MM.1S (cell line): Measurements from ENCODE around the gene RHOBTB3.
A peak's percentile ranks its signal among the peaks of the same experiment; 100 is the strongest.

ENCODE experiments used
- DNase-seq: peaks from one replicate; pipeline ENCODE4 v3.0.0-alpha.2; 2015
- H2AFZ ChIP-seq: fragments of 300-600 bp; sonication (generic); 2 replicates; pipeline ENCODE4 v1.6.0; 2016; ENCODE audit warnings: antibody characterized with exemption, low read length
- H3F3A ChIP-seq: fragments of 300-600 bp; sonication (generic); 2 replicates; pipeline ENCODE4 v1.6.1; 2016; ENCODE audit warnings: mild to moderate bottlenecking, antibody characterized with exemption, low read length, moderate library complexity, mixed read lengths; ENCODE audit not compliant: insufficient read depth
- H3K27ac ChIP-seq: fragments of 300-600 bp; sonication (generic); 2 replicates; pipeline ENCODE4 v1.5.1; 2016; ENCODE audit warnings: mild to moderate bottlenecking, low read length
- H3K27me3 ChIP-seq: fragments of 300-600 bp; sonication (generic); replicated peaks from 2 replicates; pipeline ENCODE4 v1.6.0; 2016; ENCODE audit warnings: low read length; ENCODE audit not compliant: insufficient read depth
- H3K36me3 ChIP-seq: fragments of 300-600 bp; sonication (generic); replicated peaks from 2 replicates; pipeline ENCODE4 v1.6.1; 2016; ENCODE audit warnings: mild to moderate bottlenecking, low read length, mixed read lengths; ENCODE audit not compliant: insufficient read depth
- H3K4me1 ChIP-seq: fragments of 300-600 bp; sonication (generic); 2 replicates; pipeline ENCODE4 v1.6.1; 2016; ENCODE audit warnings: low read length, mixed read lengths
- H3K4me2 ChIP-seq: fragments of 300-600 bp; sonication (generic); 2 replicates; pipeline ENCODE4 v1.6.0; 2016; ENCODE audit warnings: low read depth, low read length
- H3K4me3 ChIP-seq: fragments of 300-600 bp; sonication (generic); 2 replicates; pipeline ENCODE4 v1.5.1; 2016; ENCODE audit warnings: low read length, mixed read lengths
- H3K79me2 ChIP-seq: fragments of 300-600 bp; sonication (generic); 2 replicates; pipeline ENCODE4 v1.6.1; 2016; ENCODE audit warnings: mixed run types, low read length, mixed read lengths
- H3K9ac ChIP-seq: fragments of 300-600 bp; sonication (generic); 2 replicates; pipeline ENCODE4 v1.6.1; 2016; ENCODE audit warnings: low read length, mixed read lengths
- H3K9me2 ChIP-seq: fragments of 300-600 bp; sonication (generic); replicated peaks from 2 replicates; pipeline ENCODE4 v1.6.1; 2016; ENCODE audit warnings: mild to moderate bottlenecking, low read length, mixed read lengths; ENCODE audit not compliant: insufficient read depth
- H3K9me3 ChIP-seq: fragments of 300-600 bp; sonication (generic); replicated peaks from 2 replicates; pipeline ENCODE4 v1.6.1; 2016; ENCODE audit warnings: mild to moderate bottlenecking, low read length, mixed read lengths; ENCODE audit not compliant: insufficient read depth
- H4K20me1 ChIP-seq: fragments of 300-600 bp; sonication (generic); 2 replicates; pipeline ENCODE4 v1.6.1; 2016; ENCODE audit warnings: mild to moderate bottlenecking, low read length, moderate library complexity, mixed read lengths; ENCODE audit not compliant: insufficient read depth
- CTCF ChIP-seq: fragments of 300-600 bp; sonication (generic); IDR thresholded peaks from 2 replicates; pipeline ENCODE4 v1.5.1; 2016; ENCODE audit warnings: antibody characterized with exemption, low read length, mixed read lengths
- EZH2 ChIP-seq: fragments of 300-600 bp; sonication (generic); optimal IDR thresholded peaks from 2 replicates; pipeline ENCODE3; 2017; ENCODE audit warnings: low read depth, mild to moderate bottlenecking, antibody characterized with exemption, low read length, mixed read lengths
- EZH2phosphoT487 ChIP-seq: fragments of 300-600 bp; sonication (generic); IDR thresholded peaks from 2 replicates; pipeline ENCODE4 v1.6.1; 2018; ENCODE audit warnings: antibody characterized with exemption, low read length

RHOBTB3 gene

GRCh38 chr5:95729115-95730010 is 1.8 kb upstream of the RHOBTB3 start:
- H2AFZ ChIP-seq: no peak overlapping the region
- no peaks in the 10 kb centered on the region for H3K9me2 ChIP-seq
- H3K4me2 ChIP-seq: no peak overlapping the region
- no peaks in the 10 kb centered on the region for H3K36me3 ChIP-seq
- H3K27ac ChIP-seq: no peak overlapping the region
- H3K4me3 ChIP-seq: no peak overlapping the region
- DNase-seq: no peak
- no peaks in the 10 kb centered on the region for H3K27me3 ChIP-seq
- no peaks in the 10 kb centered on the region for H3K79me2 ChIP-seq
- no peaks in the 10 kb centered on the region for H4K20me1 ChIP-seq
- H3K4me1 ChIP-seq: peaks cover 50% of the 10 kb centered on the region
- no peak overlapping the region for H3K9ac ChIP-seq
- H3K9me3 ChIP-seq: no peaks in the 10 kb centered on the region
- TF ChIP-seq EZH2phosphoT487 (no peak), EZH2 (no peak), CTCF (no peak)
- peaks cover 21% of the 10 kb centered on the region for H3F3A ChIP-seq

DNA sequence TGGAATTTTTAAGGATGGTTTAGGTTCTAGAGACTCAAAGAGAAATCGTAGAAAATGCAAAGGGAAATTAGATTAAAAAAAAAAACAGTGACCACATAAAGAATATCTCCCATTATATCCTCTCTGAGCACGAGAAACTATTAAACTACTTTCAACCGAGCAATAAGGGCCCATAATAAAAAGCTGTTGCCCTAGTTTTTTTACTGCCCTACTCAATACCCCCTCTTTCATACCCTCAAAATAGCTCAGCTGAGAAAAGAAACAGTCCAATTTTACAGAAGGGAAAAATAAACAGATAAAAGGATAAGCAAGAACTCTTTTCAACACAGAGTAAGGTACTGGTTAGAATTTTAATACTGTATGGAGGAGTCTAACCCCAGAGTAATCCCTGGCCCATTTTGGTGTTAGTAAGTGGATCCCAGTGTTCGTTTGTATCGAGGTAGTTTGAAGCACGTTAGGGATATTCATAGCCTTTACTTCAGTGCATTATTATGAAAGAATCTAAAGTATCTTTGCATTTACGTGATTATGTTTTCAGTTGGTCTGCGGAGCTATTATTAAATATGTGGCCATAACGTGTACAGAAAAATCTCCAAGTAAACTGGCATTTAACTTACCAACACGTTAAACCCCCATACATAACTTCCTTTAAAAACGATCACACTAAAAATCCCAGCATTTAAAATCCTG is 980 bp upstream of the RHOBTB3 start:
- Histone ChIP-seq H3K4me2 (peak overlapping the region; percentile 89), H3K9ac (peak overlapping the region; percentile 56; the same call in 1 of the 2 replicates), H2AFZ (peak overlapping the region; percentile 64), H3K36me3 (no peaks in the 10 kb centered on the region), H3K9me2 (no peaks in the 10 kb centered on the region), H3K79me2 (no peaks in the 10 kb centered on the region), H3K27me3 (no peaks in the 10 kb centered on the region), H3K4me1 (peaks cover 44% of the 10 kb centered on the region), H3F3A (peaks cover 21% of the 10 kb centered on the region), H3K27ac (peak overlapping the region; percentile 24; the same call in 1 of the 2 replicates), H3K4me3 (peak overlapping the region; percentile 85), H3K9me3 (no peaks in the 10 kb centered on the region), H4K20me1 (no peaks in the 10 kb centered on the region)
- no peak for DNase-seq
- TF ChIP-seq EZH2phosphoT487 (no peak), CTCF (no peak), EZH2 (no peak)

- Histone ChIP-seq H3K4me1 (peaks cover 33% of the 10 kb centered on the region), H3K27ac (no peak overlapping the region), H3K36me3 (no peaks in the 10 kb centered on the region), H3K9me3 (no peaks in the 10 kb centered on the region), H3K4me3 (peak overlapping the region; percentile 85), H2AFZ (peak overlapping the region; percentile 64), H3K79me2 (no peaks in the 10 kb centered on the region), H3K4me2 (peak overlapping the region; percentile 89), H4K20me1 (no peaks in the 10 kb centered on the region), H3K9ac (peak overlapping the region; percentile 19; the same call in 1 of the 2 replicates), H3K9me2 (no peaks in the 10 kb centered on the region), H3K27me3 (no peaks in the 10 kb centered on the region), H3F3A (peaks cover 9% of the 10 kb centered on the region; the same call in 1 of the 2 replicates)
- no peak for DNase-seq
- TF ChIP-seq CTCF (no peak), EZH2phosphoT487 (no peak), EZH2 (no peak)
Measured at GRCh38 chr5:95731571-95732554, 727 bp downstream of the RHOBTB3 start.
